Fibroblast of skin of left biceps (primary cell): ENCODE results near the gene SYNE1.

Experiments used
- DNase-seq, 2 experiments: peaks; one replicate each; pipeline ENCODE4 v3.0.0-alpha.2; 2013; ENCODE audit warnings: low read depth in 2 of 2

SYNE1 gene

DNA sequence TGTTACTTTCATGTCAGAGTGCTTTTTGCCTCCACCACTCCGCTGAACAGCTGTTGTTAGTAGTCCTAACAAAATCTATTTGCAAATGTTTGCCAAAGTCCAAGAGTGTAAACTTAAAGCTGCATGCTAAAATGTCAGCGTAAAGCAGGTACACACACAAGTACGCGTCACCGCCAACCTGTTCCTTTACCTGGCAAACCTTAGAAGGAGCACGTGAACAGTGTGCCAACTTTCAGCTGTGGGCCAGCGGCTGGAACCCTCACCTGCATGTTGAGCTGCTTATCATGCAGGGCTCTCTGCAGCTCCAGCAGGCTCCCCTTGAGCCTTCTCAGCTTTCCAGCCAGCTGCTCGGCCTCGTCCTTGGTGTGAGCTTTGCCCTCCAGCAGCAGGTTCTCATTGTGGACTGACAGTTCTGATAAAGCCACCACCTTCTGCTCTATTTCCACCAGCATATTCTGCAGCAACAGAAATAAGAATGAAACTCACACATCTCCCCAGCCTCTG, 359.3 kb downstream of the SYNE1 start:
- DNase-seq, result no peak

DNA sequence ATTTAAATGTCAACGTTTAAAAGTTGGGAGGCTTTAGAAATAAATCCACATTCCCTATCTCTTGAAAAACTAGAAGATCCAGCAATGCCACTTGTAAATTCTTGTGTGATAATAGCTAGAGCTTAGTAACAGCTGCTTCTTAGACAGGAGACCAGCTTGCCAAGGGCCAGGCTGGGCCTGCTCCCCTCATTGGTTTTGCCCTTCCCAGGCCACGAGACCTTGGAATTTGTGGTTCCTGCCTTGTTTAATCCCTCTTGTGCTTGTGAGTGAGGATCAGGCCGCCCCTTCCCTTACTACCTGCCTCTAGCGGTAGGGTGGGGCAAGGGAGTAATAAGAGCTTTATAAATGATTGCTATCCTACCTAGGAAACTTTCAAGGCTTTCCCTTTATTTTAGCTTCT, 363.5 kb downstream of the SYNE1 start:
- DNase-seq, result no peak

DNA sequence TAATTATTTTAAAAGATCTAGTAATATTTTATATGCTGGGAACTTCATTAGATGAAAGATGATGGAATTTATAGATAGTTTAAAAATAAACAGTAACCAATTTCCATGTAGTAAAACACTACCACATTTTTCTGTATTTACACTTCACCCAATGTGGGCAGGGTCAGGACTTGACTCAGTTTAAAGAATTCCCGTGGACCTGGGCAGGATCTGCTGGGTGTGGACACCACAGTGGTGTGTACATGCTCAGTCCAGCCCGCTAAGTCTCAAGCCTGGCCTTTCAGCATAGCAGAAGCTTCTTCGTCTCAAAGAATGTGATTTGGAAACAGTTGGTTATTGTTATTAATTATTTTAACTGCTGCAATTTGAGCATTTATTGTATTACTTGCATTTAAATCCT, 364.2 kb downstream of the SYNE1 start:
- DNase-seq, result no peak

DNA sequence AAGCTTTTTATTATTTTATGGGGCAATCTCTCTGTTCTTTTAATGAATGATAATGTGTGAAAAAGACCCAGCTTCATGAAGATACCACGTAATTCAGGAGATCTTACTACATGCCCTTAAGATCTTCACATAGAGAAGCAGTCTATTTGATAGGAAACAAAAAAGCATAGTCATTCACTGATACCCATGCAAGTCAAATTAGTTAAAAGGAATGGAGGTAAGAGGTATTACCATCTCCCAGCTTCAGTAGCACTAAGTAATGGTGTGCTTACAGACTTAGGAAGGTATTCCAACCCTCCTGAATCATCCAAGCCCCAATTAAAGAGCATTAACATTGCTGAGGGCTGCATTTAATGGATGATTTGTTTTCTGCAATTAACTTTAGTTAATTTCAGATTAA, 364.7 kb downstream of the SYNE1 start:
- DNase-seq, result no peak

DNA sequence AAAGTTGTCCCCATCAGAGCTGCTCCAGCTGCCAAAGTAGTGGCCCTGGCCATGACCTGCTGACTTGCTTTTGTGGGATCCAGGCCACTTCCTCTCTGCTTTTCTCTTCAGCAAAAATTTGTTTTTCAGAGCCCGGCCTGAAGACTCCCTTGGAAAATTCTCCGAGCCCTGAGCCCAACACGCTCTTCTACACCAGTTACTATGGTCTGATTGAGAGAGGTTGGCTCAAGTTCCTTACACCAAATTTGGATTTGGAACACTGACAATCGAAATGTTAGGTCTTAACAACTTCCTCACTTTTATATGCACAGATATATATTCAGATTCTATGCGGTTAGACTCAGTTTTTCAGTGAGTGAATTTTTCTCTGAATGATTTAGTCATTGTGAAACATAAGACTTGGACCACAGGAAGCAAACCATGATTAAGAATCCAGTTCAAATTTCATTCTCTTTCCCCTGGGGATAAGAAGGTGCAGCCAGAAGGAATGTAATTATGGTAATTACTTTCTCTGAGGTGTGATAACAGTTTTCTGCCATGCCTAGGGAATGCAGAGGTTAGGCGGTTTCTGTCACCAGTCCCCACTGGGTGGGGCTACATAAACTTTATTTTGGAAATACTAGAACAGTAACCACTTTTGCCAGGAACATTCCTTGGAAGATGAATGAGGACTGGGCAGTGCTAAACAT, 365.2 kb downstream of the SYNE1 start:
- DNase-seq, result peak; percentile 38 to 41

DNA sequence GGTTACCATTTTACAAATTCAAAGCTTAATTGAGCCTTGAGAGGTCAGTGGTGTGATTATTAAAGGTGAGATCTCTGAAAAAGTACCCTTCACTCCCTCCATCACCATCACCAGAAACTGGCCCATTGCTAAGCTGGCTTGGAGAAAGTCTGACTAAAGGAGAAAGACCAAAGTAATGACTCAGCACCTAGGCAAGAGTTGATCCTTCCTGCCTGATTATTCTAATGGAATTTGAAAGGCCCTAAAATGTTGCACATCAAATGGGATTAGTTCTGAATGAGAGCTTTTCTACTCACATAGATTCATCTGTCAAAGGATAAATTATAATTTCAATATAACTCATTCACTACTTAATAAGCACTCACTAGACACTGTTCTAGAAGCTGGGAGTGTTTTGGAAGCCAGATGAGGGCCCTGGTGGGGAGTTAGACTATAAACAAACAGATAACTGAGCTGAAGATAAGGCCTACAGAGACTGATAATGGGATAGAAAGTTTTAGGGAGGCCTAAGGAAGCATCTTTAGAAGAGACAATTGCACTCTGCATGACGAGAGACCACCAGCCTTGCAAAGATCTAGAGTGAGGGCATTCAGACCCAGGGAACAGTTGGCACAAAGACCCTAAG, 366.7 kb downstream of the SYNE1 start:
- no peak for DNase-seq

DNA sequence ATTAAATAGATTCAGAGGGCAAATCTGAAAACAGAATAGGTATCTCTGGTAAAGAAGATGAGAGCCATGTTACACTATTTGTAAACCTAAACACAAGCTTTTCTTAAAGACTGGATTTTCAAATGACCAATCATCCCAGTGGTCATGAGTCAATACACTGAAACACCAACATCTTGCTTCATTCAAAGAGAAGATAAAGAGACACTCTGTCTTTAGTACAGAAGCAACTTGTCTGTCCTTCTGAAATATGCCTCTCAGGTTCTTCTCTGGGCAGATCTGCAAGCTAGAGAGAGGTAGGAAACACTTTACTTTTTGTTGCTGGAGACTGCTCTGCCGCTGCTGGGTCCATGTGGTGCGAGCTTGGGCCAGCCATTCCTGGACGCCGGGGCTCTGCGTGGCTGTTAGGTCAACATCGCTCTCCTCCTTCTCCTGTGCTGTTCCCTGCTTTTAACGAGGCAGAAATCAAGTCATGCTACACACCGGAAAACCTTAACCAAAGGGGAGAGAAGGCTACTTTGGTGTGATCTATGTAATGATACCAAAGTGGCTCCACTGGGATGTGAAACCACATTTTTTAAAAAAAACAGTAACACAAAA, 368.2 kb downstream of the SYNE1 start:
- no peak for DNase-seq

DNA sequence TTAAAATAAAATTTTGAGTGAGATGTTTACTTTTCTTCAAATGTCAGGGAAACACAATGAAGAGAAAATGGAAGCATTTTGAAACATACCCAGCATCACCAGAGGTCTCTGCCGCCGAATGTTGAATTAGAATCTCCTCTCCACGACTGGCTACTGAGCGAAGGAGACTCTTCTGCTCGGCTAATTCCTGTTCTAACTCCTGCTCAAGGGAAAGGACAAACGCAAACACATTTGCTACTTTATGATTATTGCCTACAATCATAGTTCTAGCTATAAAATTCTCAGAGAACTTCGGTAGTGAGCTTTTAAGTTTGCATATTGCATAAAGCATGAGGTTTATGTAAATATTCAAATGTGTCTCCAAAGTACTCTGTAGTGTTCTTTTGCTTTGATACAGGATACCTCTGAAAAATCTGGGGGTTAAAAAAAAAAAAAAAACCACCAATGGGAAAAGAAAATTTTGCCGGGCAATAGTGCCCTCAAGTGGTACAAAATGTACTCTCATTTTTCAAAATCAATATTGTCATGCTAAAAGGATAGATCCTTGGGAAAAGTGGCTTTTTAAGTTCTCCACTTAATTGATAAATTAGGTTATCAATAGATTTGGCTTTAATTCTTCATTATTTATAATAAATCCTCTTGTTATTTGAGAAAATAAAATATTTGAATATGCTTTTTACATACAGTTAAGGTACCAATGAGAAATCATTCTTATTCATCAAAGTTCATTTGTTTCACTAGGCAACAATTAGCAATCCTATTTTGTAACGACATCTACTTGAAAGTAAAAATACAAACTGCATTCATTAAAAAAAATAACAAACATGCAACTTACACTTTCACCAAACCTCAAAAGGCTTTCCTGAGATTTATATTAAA, 369.0 kb downstream of the SYNE1 start:
- DNase-seq, result no peak

DNA sequence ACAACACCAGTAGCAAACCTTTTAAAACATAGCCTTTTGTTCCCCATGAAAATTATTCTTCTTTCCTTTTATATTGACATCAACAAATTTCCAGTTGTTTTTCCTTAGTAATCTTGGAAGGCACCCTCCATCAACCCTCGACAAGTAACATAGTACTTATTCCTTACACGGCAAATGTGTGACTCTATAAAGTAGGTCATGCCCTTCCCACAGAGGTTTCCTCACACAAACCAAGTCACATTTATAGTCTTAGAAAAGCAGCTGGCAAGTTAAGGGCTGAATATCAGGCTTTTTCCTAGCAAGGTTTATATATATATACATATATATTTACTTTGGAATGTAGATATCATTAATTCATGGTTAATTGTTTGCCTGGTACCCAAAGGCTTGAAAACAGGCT, 371.5 kb downstream of the SYNE1 start:
- no peak for DNase-seq

DNA sequence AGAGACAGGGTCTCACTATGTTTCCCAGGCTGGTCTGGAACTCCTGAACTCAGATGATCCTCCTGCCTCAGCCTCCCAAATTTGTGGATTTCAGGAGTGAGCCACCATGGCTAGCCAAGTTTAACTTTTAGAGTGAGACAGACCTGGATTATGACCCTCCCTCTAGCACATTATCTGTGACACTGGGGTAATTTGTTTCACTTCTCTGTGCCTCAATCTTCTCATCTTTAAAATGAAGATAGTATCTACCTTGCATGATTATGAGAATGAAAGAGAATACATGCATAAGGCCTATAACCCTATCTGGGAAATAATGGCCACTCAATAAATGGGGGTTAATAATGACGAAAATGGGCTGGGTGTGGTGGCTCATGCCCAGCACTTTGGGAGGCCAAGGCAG, 373.6 kb downstream of the SYNE1 start:
- no peak for DNase-seq

DNA sequence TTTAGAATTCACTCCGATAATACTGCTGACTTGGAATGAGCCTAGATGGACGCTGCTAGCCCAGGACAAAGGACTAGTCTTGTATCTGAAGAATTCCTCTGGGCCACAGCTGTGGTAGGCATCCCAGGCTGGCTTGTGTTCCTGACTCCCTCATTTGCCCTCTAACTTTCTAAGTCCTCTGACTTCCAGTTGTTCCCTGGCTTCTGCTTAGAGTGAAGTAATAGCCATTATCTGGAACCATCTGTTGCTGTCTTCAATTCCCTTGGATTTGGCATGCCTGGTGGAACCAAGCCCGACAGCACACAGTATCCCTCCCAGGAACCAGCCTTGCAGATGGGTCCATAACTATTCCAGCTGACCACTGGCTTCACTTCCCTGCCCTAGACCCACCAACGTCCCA, 376.0 kb downstream of the SYNE1 start:
- DNase-seq, result no peak

DNA sequence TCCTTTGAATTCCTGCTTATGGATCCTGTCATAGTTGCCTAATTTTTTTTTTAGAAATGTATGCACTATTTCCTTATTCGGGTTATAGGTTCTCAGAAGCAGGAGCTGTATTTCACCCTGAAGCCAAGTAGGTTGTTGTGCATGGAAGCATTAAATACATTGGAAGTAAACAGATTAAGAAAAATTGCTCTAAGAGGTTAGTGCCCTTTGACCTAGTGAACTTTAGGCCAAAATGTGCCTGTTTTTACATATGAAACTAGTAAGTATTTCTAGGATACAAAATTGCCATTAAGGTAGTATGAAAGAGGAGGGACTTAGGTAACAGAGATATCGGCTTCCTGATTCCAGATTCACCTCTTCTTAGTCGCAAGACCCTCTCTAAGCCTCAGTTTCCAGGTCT, 377.9 kb downstream of the SYNE1 start:
- DNase-seq, result no peak

DNA sequence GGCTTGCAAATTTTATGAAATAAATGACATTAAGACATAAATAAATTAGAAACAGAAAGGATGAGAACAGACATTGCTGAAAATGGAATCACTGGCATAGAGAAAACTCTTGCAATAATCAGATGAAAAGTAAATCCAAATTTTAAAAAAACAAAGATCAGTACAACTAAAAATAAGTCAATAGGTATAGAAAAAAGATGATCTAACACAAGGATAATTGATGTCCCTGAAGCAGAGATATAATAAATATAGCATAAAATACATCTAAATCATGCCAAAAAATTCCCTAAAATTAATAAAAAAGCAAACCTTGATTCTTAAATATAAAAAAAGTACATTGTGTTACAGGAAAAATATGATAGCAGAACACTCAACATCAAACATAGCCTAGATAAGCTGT, 379.6 kb downstream of the SYNE1 start:
- DNase-seq, result no peak

DNA sequence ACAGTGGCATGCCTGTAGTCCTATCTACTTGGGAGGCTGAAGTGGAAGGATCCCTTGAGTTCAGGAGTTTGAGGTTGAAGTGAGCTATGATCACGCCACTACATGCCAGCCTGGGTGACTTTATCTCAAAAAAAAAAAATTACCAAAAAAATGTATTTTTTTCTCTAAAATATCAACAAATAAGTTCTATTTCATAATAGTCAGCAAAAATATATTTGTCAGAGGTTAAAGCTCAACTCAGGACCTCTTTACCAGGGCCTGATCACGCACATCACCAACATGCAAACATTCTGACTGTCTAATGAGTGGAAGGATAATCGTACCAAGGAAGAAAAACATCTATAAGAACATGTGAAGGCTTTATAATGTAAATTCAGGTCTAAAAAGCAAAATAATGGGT, 387.0 kb downstream of the SYNE1 start:
- DNase-seq, result no peak

DNA sequence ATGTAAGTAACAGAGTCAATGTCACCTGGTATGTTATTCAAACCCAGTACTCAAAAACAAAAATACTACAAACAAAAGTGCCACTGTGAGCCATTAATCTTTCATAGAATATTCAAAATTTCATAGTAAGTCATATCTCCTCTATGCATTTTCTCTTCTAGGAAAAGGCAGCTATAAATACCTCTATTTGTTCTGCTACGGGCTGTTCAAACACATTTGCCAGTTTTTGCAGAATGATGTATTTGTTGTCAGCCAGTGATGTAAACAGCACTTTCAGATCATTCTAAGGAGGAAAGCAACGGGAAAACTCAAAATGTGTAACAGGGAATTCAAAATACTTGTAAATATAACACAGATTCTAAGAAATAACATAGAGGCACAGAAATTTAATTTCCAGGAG, 388.2 kb downstream of the SYNE1 start:
- DNase-seq, result no peak

DNA sequence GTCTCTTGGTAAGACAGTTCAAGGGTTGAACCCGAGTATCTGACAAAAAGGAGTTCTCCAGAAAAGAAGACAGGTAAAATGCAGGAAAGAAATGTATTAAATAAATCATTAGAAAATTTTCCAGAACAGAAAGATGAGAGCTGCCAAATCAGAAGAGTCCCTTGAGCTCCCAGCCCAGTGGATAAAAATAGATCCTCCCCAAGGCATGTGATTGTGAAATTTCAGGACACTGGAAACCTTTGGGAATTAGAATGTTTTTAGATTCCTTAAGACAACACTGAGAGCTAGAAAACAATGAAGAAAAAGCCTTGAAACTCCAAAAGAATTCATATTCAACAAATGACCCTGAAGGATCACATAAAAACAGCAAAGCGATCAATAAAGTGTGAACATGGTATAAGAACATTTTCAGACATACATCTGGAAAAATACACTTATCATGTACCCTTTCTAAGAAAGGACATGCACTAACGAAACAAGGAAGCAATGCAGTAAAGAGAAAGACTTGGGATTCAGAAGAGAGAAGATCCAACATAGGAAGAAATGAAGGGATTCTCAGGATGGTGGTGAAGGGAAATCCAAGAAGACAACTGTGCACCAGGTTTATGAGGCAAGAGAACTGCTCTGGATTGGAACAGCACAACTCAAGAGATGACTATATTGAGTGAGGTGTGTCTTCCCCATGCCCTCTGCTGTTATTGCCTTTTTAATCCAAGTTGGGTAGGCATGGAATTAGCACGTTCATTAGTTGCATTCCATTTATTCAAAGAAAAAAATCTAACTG, 390.4 kb downstream of the SYNE1 start:
- no peak for DNase-seq

DNA sequence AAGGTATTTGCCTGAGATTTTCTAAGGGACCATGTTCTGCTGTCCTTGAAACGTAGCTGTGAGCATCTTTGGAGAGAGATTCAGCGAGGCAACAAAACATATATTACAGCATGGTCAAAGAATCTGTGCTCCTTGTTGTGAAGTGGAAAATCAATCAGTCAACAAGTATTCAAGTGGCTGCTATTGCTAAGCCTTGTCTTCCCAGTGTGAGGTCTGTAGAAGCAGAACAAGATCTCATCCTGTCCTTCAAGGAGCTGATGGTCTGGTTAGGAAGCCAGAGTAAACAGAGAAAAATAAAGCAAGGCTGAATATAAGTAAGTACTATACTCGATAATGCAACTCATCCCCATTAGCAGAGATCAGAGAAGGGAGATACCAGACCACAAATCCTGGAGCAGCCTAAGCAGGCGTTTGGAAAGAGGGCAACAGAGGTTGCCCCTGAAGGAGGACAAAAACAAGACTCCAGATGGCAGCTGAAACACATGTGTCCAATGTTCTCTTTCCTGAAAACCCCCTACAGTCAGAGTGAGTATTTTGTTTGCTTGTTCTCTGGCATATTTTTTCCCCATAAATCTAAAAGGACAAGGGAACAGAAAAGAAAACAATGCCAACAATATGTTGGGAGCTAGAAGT, 392.0 kb downstream of the SYNE1 start:
- DNase-seq, result no peak

DNA sequence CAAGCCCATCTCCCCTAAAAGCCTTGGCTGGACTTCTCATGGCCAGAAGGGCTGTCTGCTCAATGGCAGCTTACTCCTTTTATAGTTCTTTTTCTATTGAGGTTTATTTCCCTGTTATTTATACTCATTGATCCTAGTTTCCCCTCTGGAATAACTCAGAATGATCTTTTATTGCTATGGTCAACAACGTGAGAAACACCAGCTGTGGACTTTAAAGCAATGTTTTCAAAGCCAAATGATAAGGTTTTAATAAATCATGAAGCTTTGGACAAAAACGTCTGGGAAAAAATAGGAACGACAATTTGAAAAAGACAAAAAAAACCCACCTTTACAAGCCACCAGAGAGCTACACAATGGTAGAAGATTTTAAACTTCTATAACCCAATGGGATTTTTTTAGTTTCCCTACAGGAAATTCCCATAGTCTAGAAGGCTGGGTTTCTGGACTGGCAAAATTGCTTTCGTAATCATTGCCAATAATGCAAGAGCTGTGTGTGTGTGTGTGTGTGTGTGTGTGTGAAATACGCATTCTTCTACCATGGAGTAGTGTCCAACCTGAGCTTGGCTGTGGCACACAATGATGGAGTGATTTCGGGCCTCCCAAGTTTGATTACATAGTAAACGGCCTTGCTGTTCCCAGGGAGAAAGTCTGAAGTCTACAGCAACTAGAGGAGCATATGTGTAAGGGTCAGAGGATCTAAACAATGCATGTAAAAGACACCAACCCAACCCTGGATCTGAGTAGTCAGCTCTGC, 396.0 kb downstream of the SYNE1 start:
- no peak for DNase-seq

DNA sequence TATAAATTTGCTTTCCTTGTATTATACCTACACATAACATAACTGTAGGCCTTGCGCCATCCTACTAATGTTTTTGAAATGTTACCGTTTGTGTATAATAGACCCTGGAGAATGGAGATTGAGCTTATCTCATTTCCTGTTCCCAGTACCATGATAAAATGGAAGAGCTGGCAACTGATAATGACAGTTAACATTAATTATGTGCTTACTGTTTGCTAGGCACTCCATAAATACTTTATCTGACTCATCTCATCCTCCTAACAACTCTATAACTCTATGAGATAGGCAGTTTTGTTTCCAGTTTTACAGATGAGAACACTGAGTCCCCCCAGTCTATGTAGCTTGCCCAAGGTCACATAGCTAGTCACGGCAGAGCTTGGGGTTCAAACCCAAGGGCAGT, 396.7 kb downstream of the SYNE1 start:
- DNase-seq, result no peak

DNA sequence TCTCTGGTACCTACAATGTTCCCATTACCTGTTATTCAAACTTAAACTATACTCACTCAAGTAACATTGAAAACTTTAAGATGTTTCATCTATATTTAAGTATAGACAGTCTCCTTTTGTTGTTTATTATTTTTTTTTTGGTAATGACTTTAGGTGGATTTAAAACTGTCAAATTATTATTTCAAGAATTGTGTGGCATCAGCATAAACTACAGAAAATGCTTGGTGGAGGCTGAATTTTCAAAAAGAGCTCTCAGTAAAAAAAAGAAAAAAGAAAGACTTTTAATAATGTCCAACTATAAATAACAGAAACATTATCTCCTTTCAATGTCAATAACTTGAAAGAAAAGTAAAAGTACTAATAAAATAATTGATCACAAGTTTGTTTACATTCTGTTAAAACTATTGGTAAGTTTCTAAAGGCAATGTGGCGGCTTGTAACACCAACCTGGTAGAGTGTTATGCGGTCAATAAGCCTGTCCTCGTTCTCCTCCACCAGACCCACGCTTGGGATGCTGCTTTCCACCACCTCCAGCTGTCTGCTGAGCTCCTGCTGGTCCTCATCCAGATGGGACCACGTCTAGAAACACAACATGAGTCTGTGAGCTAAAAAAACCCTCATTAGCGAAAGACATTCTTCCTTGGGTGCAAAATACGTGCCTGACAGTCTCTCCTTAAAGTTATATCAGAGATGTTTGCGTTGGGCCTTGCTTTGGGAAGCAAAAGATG, 400.6 kb downstream of the SYNE1 start:
- no peak for DNase-seq
